Fibroblast of skin of left biceps (primary cell): ENCODE data around the gene TPX2.

Source experiments
- DNase-seq, 2 experiments: peaks; one replicate each; pipeline ENCODE4 v3.0.0-alpha.2; 2013; ENCODE audit warnings: low read depth in 2 of 2

Gene TPX2

GRCh38 chr20:31738729-31739549 lies at the start of gene TPX2:
TPX2 (plus strand) TSS chr20:31739290; CDS start chr20:31757477, 18,187 bp downstream.
- DNase-seq = peak; percentile 90

GRCh38 chr20:31690124-31690666 lies 48.9 kb upstream of the TPX2 start:
- no peak for DNase-seq

- DNase-seq = peak; percentile 45 to 48
Observed at GRCh38 chr20:31691646-31692275, 47.3 kb upstream of the TPX2 start.

GRCh38 chr20:31693402-31693801 lies 45.7 kb upstream of the TPX2 start:
- no peak for DNase-seq

GRCh38 chr20:31693987-31694661 lies 45.0 kb upstream of the TPX2 start:
- no peak for DNase-seq

- DNase-seq = no peak
Observed at GRCh38 chr20:31694842-31695593, 44.1 kb upstream of the TPX2 start.

GRCh38 chr20:31695849-31696804 lies 43.0 kb upstream of the TPX2 start:
- DNase-seq = no peak

GRCh38 chr20:31698243-31698802 lies 40.8 kb upstream of the TPX2 start:
- DNase-seq = no peak

- DNase-seq = peak in 1 of 2 experiments; percentile 40
Observed at GRCh38 chr20:31698803-31699718, 40.0 kb upstream of the TPX2 start.

- DNase-seq = no peak
Observed at GRCh38 chr20:31699801-31700728, 39.0 kb upstream of the TPX2 start.

GRCh38 chr20:31700747-31701146 lies 38.3 kb upstream of the TPX2 start:
- no peak for DNase-seq

- DNase-seq = no peak
Observed at GRCh38 chr20:31701591-31701990, 37.5 kb upstream of the TPX2 start.

- DNase-seq = no peak
Observed at GRCh38 chr20:31704225-31705119, 34.6 kb upstream of the TPX2 start.

GRCh38 chr20:31705191-31705590 lies 33.9 kb upstream of the TPX2 start:
- DNase-seq = no peak

- DNase-seq = no peak
Observed at GRCh38 chr20:31705598-31706597, 33.2 kb upstream of the TPX2 start.
